Suppressor macrophage (primary cell): ENCODE data around the gene SYNPR.
A peak's percentile ranks its signal among the peaks of the same experiment; 100 is the strongest.
"Not testable (repeated sequence)": the region's sequence is repeated elsewhere in the genome, so short reads cannot be mapped to it uniquely, and the experiment has no call there.

ENCODE experiments used
- DNase-seq, 4 experiments: peaks; one replicate each; pipeline ENCODE4 v3.0.0-alpha.2; 2020 to 2022

The SYNPR gene

DNA sequence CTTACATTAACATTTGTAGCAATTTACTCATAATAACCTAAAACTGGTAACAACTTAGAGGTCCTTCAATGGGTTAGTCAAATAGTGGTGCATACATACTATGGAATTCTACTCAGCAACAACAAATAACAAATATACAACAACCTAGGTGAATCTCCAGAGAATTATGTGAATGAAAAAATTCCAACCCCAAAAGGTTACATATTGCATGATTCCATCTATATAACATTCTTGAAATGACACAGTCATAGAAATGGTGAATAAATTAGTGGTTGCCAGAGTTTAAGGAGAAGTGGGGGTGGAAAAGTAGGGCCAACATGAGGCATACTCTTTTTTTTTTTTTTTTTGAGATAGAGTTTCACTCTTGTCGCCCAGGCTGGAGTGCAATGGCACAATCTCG lies 361.7 kb downstream of the SYNPR start:
- no peak for DNase-seq

DNA sequence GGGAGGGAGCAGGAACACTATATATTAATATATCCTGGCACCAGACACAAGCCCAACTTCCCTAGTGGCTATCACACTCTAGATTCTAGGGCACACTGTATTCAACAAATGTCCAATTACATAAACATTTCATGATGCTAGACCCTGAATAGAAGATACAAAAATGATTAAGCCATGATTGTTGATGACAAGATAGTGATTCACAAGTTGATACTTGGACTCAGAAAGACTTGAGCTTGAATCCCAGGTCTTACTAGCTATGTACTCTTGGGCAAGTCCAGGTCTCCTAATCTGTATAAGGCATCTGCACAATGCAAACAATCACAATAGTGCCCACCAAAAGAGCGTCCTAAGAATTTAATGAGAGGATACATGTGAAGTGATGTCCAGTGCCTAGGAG lies 364.4 kb downstream of the SYNPR start:
- no peak for DNase-seq

DNA sequence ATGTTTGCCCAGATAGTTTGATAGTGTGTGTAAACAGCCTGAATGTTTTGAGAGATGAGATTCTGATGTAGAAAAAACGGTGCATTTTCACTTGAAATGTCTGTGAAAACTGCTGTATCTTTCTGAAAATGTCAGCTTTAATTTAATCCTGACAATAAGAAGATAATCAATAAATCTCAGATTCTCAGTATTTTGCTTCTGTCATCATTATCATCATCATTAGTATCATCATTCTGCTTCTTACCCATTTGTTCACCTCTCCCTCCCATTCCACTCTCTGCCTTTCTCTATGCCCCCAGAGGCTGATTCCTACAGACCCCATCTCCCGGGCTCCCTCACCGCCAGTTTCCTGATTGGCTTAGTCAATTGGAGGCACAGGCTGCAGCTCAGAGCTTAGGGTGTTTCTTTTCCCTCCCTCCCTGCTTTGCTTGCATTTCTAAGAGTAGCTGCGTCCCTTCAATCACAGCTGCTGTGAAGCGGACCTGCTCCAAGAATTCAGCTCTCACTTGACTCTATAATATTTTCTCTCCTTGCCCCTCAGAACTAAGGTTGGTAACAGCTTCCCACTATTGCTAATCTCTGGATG lies 366.2 kb downstream of the SYNPR start:
- DNase-seq = no peak

DNA sequence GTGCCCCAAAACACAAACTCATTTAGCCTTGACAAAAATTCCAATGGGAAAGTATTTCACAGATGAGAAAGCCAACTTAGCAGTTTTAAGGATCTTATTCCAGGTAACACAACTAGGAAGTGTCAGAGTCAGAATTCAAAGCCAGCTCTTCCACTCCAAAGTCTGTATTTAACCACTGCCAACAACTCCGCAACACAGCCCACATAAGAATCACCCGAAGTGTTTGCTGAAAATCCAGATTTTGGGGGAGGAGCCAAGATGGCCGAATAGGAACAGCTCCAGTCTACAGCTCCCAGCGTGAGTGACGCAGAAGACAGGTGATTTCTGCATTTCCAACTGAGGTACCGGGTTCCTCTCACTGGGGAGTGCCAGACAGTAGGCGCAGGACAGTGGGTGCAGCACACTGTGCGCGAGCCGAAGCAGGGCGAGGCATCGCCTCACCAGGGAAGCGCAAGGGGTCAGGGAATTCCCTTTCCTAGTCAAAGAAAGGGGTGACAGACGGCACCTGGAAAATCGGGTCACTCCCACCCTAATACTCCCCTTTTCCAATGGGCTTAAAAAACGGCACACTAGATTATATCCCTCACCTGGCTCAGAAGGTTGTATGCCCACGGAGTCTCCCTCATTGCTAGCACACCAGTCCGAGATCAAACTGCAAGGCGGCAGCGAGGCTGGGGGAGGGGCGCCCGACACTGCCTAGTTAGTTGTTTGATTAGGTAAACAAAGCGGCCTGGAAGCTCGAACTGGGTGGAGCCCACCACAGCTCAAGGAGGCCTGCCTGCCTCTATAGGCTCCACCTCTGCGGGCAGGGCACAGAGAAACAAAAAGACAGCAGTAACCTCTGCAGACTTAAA lies 367.0 kb downstream of the SYNPR start:
- DNase-seq = not testable (repeated sequence)

DNA sequence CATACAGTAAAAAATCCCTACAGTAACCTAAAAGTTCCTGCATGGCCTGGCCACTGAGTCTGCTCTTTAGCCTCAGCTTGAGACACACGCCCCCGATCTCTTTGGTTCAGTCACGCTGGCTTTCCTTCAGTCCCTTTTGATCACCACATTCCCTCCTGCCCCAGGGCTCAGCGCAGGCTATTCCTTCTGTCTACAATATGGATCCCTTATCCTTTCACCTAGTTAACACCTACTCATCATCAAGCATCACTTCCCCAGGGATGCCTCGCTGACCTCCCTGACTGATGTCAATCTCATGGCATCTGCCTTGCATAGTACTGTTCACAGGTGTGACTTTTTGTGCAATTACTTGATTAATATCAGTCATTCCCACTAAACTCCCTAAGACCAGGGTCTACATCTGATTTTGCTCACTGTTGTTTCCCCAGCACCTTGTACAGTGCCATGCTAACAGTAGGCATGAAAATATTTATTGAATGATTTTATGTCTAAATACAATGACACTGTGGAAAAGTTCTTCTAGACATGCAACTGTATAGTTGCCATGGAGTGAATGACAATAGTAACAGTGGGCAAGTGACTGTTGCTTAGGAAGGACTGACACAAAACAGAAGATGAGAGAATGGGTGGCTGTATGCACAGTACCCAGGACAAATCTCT lies 374.1 kb downstream of the SYNPR start, which contains the start of gene SNTN:
Gene SNTN (plus strand): TSS at position 610 of the 660 bp plus-strand sequence. CDS start 13 bp downstream, at position 623.
- DNase-seq = no peak

DNA sequence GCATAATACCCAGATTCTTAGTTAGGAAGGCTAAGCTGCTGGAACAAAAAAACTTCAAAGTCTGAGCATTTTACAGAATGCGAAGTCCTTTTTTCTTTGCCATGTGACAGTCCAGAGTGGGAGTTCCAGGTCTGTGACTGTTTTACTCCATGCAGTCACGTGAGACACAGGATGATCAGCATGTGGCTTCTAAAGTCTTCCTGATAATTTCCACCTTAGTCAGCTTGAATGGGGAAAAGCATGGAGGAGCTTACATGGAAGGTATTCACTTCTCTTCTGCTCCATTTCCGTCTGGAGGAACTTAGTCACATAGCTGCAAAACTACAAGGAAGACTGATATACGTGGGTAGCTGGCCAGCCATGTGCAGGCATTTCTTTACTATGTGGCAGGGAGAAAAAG lies 376.1 kb downstream of the SYNPR start:
- peak in 1 of 4 experiments; percentile 18 for DNase-seq

DNA sequence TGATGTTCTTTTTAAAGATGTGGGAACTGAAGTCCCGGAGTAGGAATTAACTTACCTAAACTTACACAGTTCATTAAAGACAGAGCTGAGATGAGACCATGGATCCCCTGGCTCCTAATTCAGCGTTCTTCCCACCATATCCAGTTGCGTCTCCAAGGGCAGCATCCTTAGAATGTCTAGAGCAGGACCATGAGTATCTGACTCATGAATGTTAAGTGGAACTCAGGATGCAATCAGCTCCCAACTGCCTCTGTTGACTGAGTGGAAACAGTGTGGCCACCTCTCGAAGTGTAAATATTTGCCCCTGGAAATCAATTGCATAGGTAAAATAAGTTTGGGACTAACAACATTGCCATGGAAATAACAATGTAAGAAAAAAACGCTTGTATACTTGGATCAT lies 376.8 kb downstream of the SYNPR start:
- DNase-seq = no peak

DNA sequence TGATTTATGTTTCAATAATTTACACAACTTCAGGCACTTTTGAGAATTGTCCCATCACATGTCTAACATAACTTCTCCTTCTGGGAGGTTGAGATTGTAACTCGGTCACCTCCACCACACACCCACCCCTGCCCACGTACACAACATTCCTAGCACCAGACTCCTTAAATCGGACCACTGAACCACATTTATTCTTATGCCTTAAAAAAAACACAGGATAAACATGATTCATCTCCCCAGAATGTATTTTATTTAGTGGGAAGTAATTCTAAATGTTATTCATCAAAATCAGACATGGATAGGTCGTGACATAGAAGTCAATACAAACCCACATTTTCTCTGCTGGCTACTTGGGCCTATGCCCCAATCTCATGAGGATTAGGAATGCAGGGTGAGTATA lies 377.4 kb downstream of the SYNPR start:
- peak in 3 of 4 experiments; percentile 7 to 40 (median 9) for DNase-seq

DNA sequence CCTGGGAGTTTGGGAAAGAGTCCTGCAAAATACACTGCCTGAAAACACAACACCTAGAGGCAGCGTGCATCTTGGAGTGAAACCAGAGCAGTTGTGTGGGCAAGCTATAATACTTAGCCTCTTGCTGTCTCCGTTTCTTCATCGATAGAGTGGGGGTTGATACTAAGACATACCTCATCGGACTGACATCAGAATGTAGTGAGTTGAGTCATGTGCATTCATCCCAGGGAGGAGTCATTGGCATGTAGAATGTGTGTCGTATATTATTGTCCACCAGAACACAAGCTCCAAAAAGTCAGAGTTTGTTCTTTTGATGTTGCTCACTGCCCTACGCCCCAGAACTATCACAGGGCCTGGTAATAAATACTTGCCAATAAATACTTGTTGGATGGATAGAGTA lies 378.7 kb downstream of the SYNPR start:
- no peak for DNase-seq

DNA sequence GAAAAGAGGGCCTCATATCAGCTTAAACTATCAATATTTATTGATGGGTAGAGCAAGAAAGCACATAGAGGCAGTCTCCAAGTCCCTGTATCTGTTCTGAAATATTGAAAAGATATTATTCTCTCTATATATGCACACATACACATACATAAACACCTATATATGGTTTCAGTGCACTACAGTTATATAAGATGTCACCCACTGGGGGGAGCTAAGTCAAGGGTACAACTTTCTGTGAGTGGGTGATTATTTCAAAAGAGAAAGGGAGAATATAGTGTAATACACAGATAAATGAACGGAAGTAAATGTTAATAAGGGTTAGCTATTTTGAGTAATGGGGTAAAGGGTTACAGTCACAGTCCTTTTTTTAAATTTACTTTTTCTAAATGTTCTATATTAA lies 383.1 kb downstream of the SYNPR start:
- peak in 2 of 4 experiments; percentile 14 to 27 for DNase-seq

DNA sequence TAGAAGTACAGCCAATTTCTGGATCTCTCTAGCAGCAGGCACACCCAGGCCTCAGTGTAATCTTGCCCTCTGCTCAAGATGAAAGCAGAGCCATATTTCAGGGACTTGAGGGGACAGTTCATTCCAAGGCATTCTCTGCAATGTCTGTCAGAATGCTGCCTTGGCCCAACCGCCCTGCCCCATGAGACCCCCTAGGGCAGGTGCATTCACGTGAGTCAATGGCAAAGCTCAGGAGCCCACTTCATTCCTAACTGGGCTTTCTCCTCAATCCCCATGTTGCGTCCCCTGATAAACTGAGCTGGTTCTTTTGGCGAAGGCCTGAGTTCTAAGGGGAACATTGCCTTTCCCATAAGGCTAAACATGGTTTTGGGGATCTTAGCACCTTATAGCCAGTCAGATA lies 383.9 kb downstream of the SYNPR start:
- no peak for DNase-seq

DNA sequence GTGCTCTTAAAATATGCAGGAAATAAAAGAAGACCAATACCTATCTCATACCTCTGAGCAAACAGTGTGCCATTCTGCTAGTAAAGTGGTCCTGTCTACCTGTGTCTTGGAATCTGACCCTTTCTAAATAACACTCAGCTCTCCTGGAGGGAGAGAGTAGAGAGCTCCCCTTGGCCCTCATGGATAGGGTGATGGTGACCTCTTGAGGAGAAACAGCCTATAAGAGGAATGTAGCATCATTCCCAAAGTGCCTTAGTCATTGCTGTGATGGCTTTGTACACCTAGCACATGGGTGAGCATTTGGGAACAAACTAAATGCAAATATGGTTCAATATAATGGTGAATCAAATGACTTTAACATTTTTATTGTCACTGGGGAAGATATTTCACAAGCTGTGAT lies 384.4 kb downstream of the SYNPR start:
- DNase-seq = no peak
